Inflammatory macrophage treated with lipopolysaccharide for 4 hours (primary cell): ENCODE data around the gene GNB5.
"Not testable (repeated sequence)": the region's sequence is repeated elsewhere in the genome, so short reads cannot be mapped to it uniquely, and the experiment has no call there.

Source experiments
- DNase-seq: peaks from one replicate; pipeline ENCODE4 v3.0.0-alpha.2; 2020

The GNB5 gene

GRCh38 chr15:52191207-52191606, at the start of gene GNB5:
Gene GNB5 (minus strand): TSS chr15:52191392. CDS start chr15:52184676, 6,716 bp downstream.
- DNase-seq = no peak

- no peak for DNase-seq
These were observed 49.0 kb upstream of the GNB5 start for GRCh38 chr15:52240166-52240565.

GRCh38 chr15:52238989-52239525, 47.9 kb upstream of the GNB5 start:
- DNase-seq = not testable (repeated sequence)

GRCh38 chr15:52238149-52238548, 47.0 kb upstream of the GNB5 start:
- DNase-seq = no peak

- DNase-seq = peak; percentile 69
These were observed 44.8 kb upstream of the GNB5 start for GRCh38 chr15:52236013-52236412.

GRCh38 chr15:52234596-52235541, 43.7 kb upstream of the GNB5 start:
- DNase-seq = no peak

- DNase-seq = peak; percentile 44
These were observed 42.2 kb upstream of the GNB5 start for GRCh38 chr15:52233405-52233804.

GRCh38 chr15:52232327-52232726, 41.1 kb upstream of the GNB5 start:
- peak; percentile 56 for DNase-seq

GRCh38 chr15:52230073-52230472, 38.9 kb upstream of the GNB5 start:
- DNase-seq = no peak

GRCh38 chr15:52228921-52229320, 37.7 kb upstream of the GNB5 start:
- DNase-seq = no peak

GRCh38 chr15:52227456-52227855, 36.3 kb upstream of the GNB5 start:
- peak; percentile 97 for DNase-seq

- no peak for DNase-seq
These were observed 34.0 kb upstream of the GNB5 start for GRCh38 chr15:52225230-52225629.

- DNase-seq = peak; percentile 33
These were observed 33.0 kb upstream of the GNB5 start for GRCh38 chr15:52224211-52224610.

GRCh38 chr15:52221730-52222129, 30.5 kb upstream of the GNB5 start:
- DNase-seq = no peak

- no peak for DNase-seq
These were observed 29.9 kb upstream of the GNB5 start for GRCh38 chr15:52220937-52221660.

GRCh38 chr15:52220251-52220650, 29.1 kb upstream of the GNB5 start:
- DNase-seq = no peak

- DNase-seq = no peak
These were observed 27.6 kb upstream of the GNB5 start for GRCh38 chr15:52218816-52219215.

- no peak for DNase-seq
These were observed 27.2 kb upstream of the GNB5 start for GRCh38 chr15:52218371-52218770.

- DNase-seq = no peak
These were observed 26.0 kb upstream of the GNB5 start for GRCh38 chr15:52217186-52217585.

GRCh38 chr15:52214553-52214952, 23.4 kb upstream of the GNB5 start:
- DNase-seq = no peak

- DNase-seq = no peak
These were observed 22.0 kb upstream of the GNB5 start for GRCh38 chr15:52213206-52213605.

- DNase-seq = peak; percentile 46
These were observed 17.2 kb upstream of the GNB5 start for GRCh38 chr15:52208306-52208946.

GRCh38 chr15:52207191-52207590, 16.0 kb upstream of the GNB5 start:
- DNase-seq = peak; percentile 15
